Smooth muscle cell (in vitro differentiated cells): ENCODE measurements around the gene THBD. TPM values are rescaled to one million over a fixed set of nuclear protein-coding genes. Genes with fewer than 3 reads are reported as not detected.

Experiments used
- DNase-seq: peaks from one replicate; lab custom pipeline; 2025; ENCODE audit not compliant: unreplicated experiment; lab: John Stamatoyannopoulos, UW
- H2AFZ ChIP-seq: fragments of 200-600 bp; sonication (generic); 2 replicates; pipeline ENCODE4 v1.6.0; 2016; ENCODE audit warnings: antibody characterized with exemption, low read depth, mild to moderate bottlenecking
- H3F3A ChIP-seq: fragments of 200-600 bp; sonication (generic); 2 replicates; pipeline ENCODE4 v1.6.0; 2017; ENCODE audit warnings: antibody characterized with exemption, low read depth
- H3K27ac ChIP-seq: fragments of 200-600 bp; sonication (generic); 2 replicates; pipeline ENCODE4 v1.5.1; 2016; ENCODE audit warnings: low read depth, mild to moderate bottlenecking
- H3K27me3 ChIP-seq: fragments of 200-600 bp; sonication (generic); 2 replicates; pipeline ENCODE4 v1.6.1; 2016; ENCODE audit warnings: low read depth, mild to moderate bottlenecking
- H3K36me3 ChIP-seq: fragments of 200-600 bp; sonication (generic); 2 replicates; pipeline ENCODE4 v1.5.1; 2016; ENCODE audit warnings: low read depth
- H3K4me1 ChIP-seq: fragments of 200-600 bp; sonication (generic); 2 replicates; pipeline ENCODE4 v1.5.1; 2016; ENCODE audit warnings: low read depth
- H3K4me2 ChIP-seq: fragments of 200-600 bp; sonication (generic); 2 replicates; pipeline ENCODE4 v1.6.0; 2016; ENCODE audit warnings: mild to moderate bottlenecking
- H3K4me3 ChIP-seq: fragments of 200-600 bp; sonication (generic); 2 replicates; pipeline ENCODE4 v1.5.1; 2016; ENCODE audit warnings: mild to moderate bottlenecking
- H3K79me2 ChIP-seq: fragments of 200-600 bp; sonication (generic); 2 replicates; pipeline ENCODE4 v1.6.0; 2016; ENCODE audit warnings: low read depth, mild to moderate bottlenecking
- H3K9ac ChIP-seq: fragments of 200-600 bp; sonication (generic); 2 replicates; pipeline ENCODE4 v1.6.0; 2016; ENCODE audit warnings: low read depth
- H3K9me3 ChIP-seq: fragments of 200-600 bp; sonication (generic); replicated peaks from 2 replicates; pipeline ENCODE4 v1.5.1; 2016; ENCODE audit warnings: low read depth
- H4K20me1 ChIP-seq: fragments of 200-600 bp; sonication (generic); 2 replicates; pipeline ENCODE4 v1.6.0; 2016; ENCODE audit warnings: low read depth
- CTCF ChIP-seq: fragments of 200-600 bp; sonication (generic); IDR thresholded peaks from 2 replicates; pipeline ENCODE4 v1.5.1; 2017; ENCODE audit warnings: borderline replicate concordance, mild to moderate bottlenecking, antibody characterized with exemption; ENCODE audit not compliant: insufficient read depth, poor library complexity, severe bottlenecking
- WGBS: methylation state at CpG from one replicate; pipeline ENCODE4 v1.1.7; 2016; ENCODE audit warnings: low lambda C conversion rate; 5-methylcytosine and 5-hydroxymethylcytosine counted together
- polyA plus RNA-seq: library from polyadenylated mRNA; unstranded; fragments of >200 nt; fragmentation: Nextera tagmentation; extraction: Ambion mirVana; gene quantifications from 2 replicates; pipeline ENCODE4 v1.2.1, GENCODE V29; 2016
- total RNA-seq: library from RNA; depleted of rRNA; stranded (reverse); fragments of >200 nt; gene quantifications from 2 replicates; pipeline ENCODE4 v1.2.3, GENCODE V29; 2014

Gene THBD
- total and polyA plus RNA-seq, 2 experiments from 2014 or later: 9.9 to 10.0 TPM

- Histone ChIP-seq H3K9ac (no peak overlapping the region), H3K4me3 (no peak overlapping the region), H3K4me1 (no peaks in the 10 kb centered on the region), H3K79me2 (no peaks in the 10 kb centered on the region), H3K4me2 (no peak overlapping the region), H3K27ac (no peak overlapping the region), H3K9me3 (no peaks in the 10 kb centered on the region), H4K20me1 (no peaks in the 10 kb centered on the region), H3F3A (no peaks in the 10 kb centered on the region), H3K27me3 (no peaks in the 10 kb centered on the region), H2AFZ (no peak overlapping the region), H3K36me3 (no peaks in the 10 kb centered on the region)
- TF ChIP-seq CTCF: no peak
- DNase-seq: no peak
These were observed 31.0 kb downstream of the THBD start for GRCh38 chr20:23018432-23018831.

GRCh38 chr20:23017516-23017915 lies 32.0 kb downstream of the THBD start:
- H3F3A ChIP-seq: no peaks in the 10 kb centered on the region
- no peak overlapping the region for H3K4me3 ChIP-seq
- no peaks in the 10 kb centered on the region for H3K27me3 ChIP-seq
- DNase-seq: no peak
- no peaks in the 10 kb centered on the region for H3K4me1 ChIP-seq
- H3K9me3 ChIP-seq: no peaks in the 10 kb centered on the region
- no peaks in the 10 kb centered on the region for H4K20me1 ChIP-seq
- 72% methylated on average over 2 of the region's 2 CpGs for WGBS
- no peak overlapping the region for H3K4me2 ChIP-seq
- no peak overlapping the region for H2AFZ ChIP-seq
- TF ChIP-seq CTCF: no peak
- H3K27ac ChIP-seq: no peak overlapping the region
- no peak overlapping the region for H3K9ac ChIP-seq
- no peaks in the 10 kb centered on the region for H3K79me2 ChIP-seq
- H3K36me3 ChIP-seq: no peaks in the 10 kb centered on the region

DNA sequence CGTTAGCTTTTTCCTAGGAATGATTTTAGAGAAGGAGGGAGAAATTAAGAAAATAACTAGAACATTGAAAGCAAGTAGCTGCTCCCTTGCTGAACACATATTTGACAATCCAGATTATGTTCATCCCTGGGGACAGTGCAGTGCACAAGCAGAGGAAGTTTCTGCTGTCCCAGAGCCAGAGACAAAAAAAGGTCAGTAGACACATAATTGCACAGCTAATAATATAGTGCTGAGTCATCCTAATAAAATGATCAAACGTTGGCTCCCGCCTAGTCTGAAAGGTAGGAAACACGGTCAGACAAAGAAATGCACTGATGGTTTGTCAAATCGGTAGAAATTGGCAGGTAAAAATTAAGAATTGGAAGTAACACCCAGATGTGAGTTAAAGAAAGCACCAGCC lies 36.0 kb downstream of the THBD start:
- Histone ChIP-seq H3K36me3 (no peaks in the 10 kb centered on the region), H3K4me1 (no peaks in the 10 kb centered on the region), H4K20me1 (no peaks in the 10 kb centered on the region), H2AFZ (no peak overlapping the region), H3K9me3 (no peaks in the 10 kb centered on the region), H3K27me3 (no peaks in the 10 kb centered on the region), H3K27ac (no peak overlapping the region), H3K4me3 (no peak overlapping the region), H3F3A (no peaks in the 10 kb centered on the region), H3K4me2 (no peak overlapping the region), H3K79me2 (no peaks in the 10 kb centered on the region), H3K9ac (no peak overlapping the region)
- WGBS: 64% methylated on average over 5 of the region's 5 CpGs
- no peak for TF ChIP-seq CTCF
- no peak for DNase-seq

DNA sequence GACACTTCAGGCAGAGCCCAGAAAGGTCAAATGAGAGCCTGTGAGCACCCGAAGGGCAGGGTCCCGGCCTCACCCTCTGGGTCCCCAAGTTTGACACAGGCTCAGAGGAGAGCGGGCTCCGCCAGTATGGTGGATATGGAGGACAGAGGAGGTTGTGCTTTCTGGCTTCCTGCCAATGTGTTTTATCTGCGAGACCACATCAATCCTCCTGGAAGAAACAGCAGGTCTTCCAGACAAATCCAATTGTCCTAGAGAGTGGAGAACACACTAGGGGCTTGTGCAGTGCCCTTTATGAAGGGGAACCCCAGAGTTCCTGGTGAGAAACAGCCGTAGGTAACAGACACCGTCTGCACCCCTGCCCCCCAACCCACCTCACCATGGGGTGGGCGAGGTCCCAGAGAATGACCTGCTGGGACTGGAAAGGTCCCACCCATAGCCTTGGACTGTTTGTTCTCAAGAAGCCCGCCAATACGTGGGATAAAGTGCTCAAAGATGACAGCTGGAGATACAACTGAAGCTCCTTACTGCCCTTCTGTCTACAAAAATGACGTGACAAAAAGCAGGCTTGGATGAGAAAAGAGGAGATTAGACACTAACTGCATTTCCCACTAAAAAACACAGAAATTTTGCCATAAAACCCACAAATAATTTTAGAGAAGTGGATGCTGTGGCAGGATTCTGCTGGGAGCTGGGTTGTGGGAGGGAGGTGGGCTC lies 38.3 kb downstream of the THBD start:
- Histone ChIP-seq H3K9ac (no peak overlapping the region), H3K27me3 (no peaks in the 10 kb centered on the region)

More for the DNA sequence above, 38.3 kb downstream of the THBD start:
- no peak for DNase-seq
- no peak overlapping the region for H3K4me2 ChIP-seq
- H3K9me3 ChIP-seq: no peaks in the 10 kb centered on the region
- no peaks in the 10 kb centered on the region for H3K4me1 ChIP-seq
- TF ChIP-seq CTCF: no peak
- no peak overlapping the region for H2AFZ ChIP-seq
- no peaks in the 10 kb centered on the region for H4K20me1 ChIP-seq
- 73% methylated on average over 11 of the region's 11 CpGs for WGBS
- no peak overlapping the region for H3K27ac ChIP-seq
- H3F3A ChIP-seq: no peaks in the 10 kb centered on the region
- H3K4me3 ChIP-seq: no peak overlapping the region
- no peaks in the 10 kb centered on the region for H3K79me2 ChIP-seq
- H3K36me3 ChIP-seq: no peaks in the 10 kb centered on the region
